HepG2 (cell line): ENCODE data around the gene PRSS12. TPM values are rescaled to one million over a fixed set of nuclear protein-coding genes. Genes with fewer than 3 reads are reported as not detected.

Experiments
- ARNTL ChIP-seq: sonication (generic); formaldehyde crosslinking; IDR thresholded peaks from 2 replicates; pipeline ENCODE4 v1.4.0; 2020; ENCODE audit warnings: mild to moderate bottlenecking, missing genetic modification reagents
- BHLHE40 ChIP-seq: IDR thresholded peaks from 2 replicates; pipeline ENCODE4 v1.6.1; 2011; ENCODE audit warnings: low read length, improper control_type of control experiment
- KDM5B ChIP-seq: sonication (generic); formaldehyde crosslinking; IDR thresholded peaks from 2 replicates; pipeline ENCODE4 v1.4.0; 2020; ENCODE audit warnings: missing genetic modification reagents, mild to moderate bottlenecking, borderline replicate concordance
- MBNL3 ChIP-seq: fragments of 250-450 bp; sonication (Bioruptor Pico); conservative IDR thresholded peaks from 2 replicates; pipeline ENCODE4 v1.8.0; 2022; ENCODE audit warnings: mild to moderate bottlenecking, inconsistent platforms
- NCOA1 ChIP-seq: sonication (generic); formaldehyde crosslinking; IDR thresholded peaks from 2 replicates; pipeline ENCODE4 v1.9.0; 2021; ENCODE audit warnings: missing genetic modification reagents
- NFIB ChIP-seq: sonication (generic); formaldehyde crosslinking; IDR thresholded peaks from 2 replicates; pipeline ENCODE4 v1.9.0; 2021; ENCODE audit warnings: missing genetic modification reagents, mild to moderate bottlenecking, borderline replicate concordance
- PATZ1 ChIP-seq: sonication (generic); formaldehyde crosslinking; IDR thresholded peaks from 2 replicates; pipeline ENCODE4 v1.4.0; 2020; ENCODE audit warnings: missing genetic modification reagents
- PLSCR1 ChIP-seq: sonication (generic); formaldehyde crosslinking; IDR thresholded peaks from 2 replicates; pipeline ENCODE4 v1.5.0; 2020; ENCODE audit warnings: missing genetic modification reagents, mild to moderate bottlenecking, borderline replicate concordance
- SIX4 ChIP-seq: sonication (generic); formaldehyde crosslinking; IDR thresholded peaks from 2 replicates; pipeline ENCODE4 v1.4.0; 2020; ENCODE audit warnings: missing genetic modification reagents
- SP140L ChIP-seq: sonication (generic); formaldehyde crosslinking; IDR thresholded peaks from 2 replicates; pipeline ENCODE4 v1.4.0; 2020; ENCODE audit warnings: missing genetic modification reagents, borderline replicate concordance
- TBX3 ChIP-seq: fragments of 450-650 bp; IDR thresholded peaks from 2 replicates; pipeline ENCODE4 v1.6.1; 2017; ENCODE audit warnings: antibody characterized with exemption, mild to moderate bottlenecking, inconsistent platforms, borderline replicate concordance
- USF2 ChIP-seq, 2 experiments: sonication (generic) in 1 of 2; formaldehyde crosslinking in 1 of 2; IDR thresholded peaks; 2 replicates each; pipeline versions ENCODE4 v1.5.1 to v1.6.1; 2011 to 2020; ENCODE audit warnings: borderline replicate concordance in 1 of 2, low read depth in 1 of 2, low read length in 1 of 2, mild to moderate bottlenecking in 1 of 2, missing genetic modification reagents in 1 of 2, moderate library complexity in 1 of 2
- ZBTB1 ChIP-seq: sonication (generic); formaldehyde crosslinking; IDR thresholded peaks from 2 replicates; pipeline ENCODE4 v1.4.0; 2020; ENCODE audit warnings: missing genetic modification reagents, borderline replicate concordance
- ZFAT ChIP-seq: sonication (generic); formaldehyde crosslinking; conservative IDR thresholded peaks from 2 replicates; pipeline ENCODE4 v1.8.1; 2023; ENCODE audit warnings: missing genetic modification reagents, inconsistent platforms
- ZFP82 ChIP-seq: sonication (generic); formaldehyde crosslinking; IDR thresholded peaks from 2 replicates; pipeline ENCODE4 v1.5.1; 2020; ENCODE audit warnings: mild to moderate bottlenecking, missing genetic modification reagents, borderline replicate concordance
- ZFYVE20 ChIP-seq: sonication (generic); formaldehyde crosslinking; IDR thresholded peaks from 2 replicates; pipeline ENCODE4 v1.8.0; 2023; ENCODE audit warnings: low read depth, mild to moderate bottlenecking, moderate library complexity, missing genetic modification reagents, borderline replicate concordance
- ZNF260 ChIP-seq: sonication (generic); formaldehyde crosslinking; IDR thresholded peaks from 2 replicates; pipeline ENCODE4 v1.4.0; 2020; ENCODE audit warnings: missing genetic modification reagents, low read depth, mild to moderate bottlenecking, borderline replicate concordance
- ZNF597 ChIP-seq: sonication (generic); formaldehyde crosslinking; IDR thresholded peaks from 2 replicates; pipeline ENCODE4 v1.5.0; 2020; ENCODE audit warnings: missing genetic modification reagents
- polyA plus RNA-seq, 8 experiments: library from polyadenylated mRNA; depleted of rRNA in 3 of 8; stranded (reverse) in 7 of 8; unstranded in 1 of 8; fragments of >200 nt; fragmentation: Illumina TruSeq in 4 of 8; extraction: Trizol in 4 of 8; gene quantifications; 2 replicates each; pipeline versions ENCODE4 v1.2.1 to v1.2.3, GENCODE V29; 2011 to 2016; ENCODE audit warnings: low read depth in 4 of 8, missing spikeins in 1 of 8, mixed read lengths in 1 of 8; ENCODE audit not compliant: insufficient read depth in 1 of 8
- total RNA-seq, 5 experiments: library from RNA; depleted of rRNA; stranded (reverse); fragments of >200 nt; fragmentation: Illumina TruSeq; extraction: Trizol; gene quantifications; 2 replicates each; pipeline ENCODE4 v1.2.3, GENCODE V29; 2016; ENCODE audit warnings: low read depth in 1 of 5
- TF ChIP-seq, protein P1 (sequence below): sonication (generic); formaldehyde crosslinking; IDR thresholded peaks from 2 replicates; pipeline ENCODE4 v1.8.0; 2022; ENCODE audit warnings: low read depth, missing genetic modification reagents
- TF ChIP-seq, protein P2 (sequence below): sonication (generic); formaldehyde crosslinking; IDR thresholded peaks from 2 replicates; pipeline ENCODE4 v1.8.1; 2023; ENCODE audit warnings: mild to moderate bottlenecking, missing genetic modification reagents, borderline replicate concordance

Gene PRSS12
- total and polyA plus RNA-seq, 2 of the 13 experiments (the other 11 are each of a cell fraction or from before 2014, with no cell fraction given) = 0.02 TPM; not detected in 1

DNA sequence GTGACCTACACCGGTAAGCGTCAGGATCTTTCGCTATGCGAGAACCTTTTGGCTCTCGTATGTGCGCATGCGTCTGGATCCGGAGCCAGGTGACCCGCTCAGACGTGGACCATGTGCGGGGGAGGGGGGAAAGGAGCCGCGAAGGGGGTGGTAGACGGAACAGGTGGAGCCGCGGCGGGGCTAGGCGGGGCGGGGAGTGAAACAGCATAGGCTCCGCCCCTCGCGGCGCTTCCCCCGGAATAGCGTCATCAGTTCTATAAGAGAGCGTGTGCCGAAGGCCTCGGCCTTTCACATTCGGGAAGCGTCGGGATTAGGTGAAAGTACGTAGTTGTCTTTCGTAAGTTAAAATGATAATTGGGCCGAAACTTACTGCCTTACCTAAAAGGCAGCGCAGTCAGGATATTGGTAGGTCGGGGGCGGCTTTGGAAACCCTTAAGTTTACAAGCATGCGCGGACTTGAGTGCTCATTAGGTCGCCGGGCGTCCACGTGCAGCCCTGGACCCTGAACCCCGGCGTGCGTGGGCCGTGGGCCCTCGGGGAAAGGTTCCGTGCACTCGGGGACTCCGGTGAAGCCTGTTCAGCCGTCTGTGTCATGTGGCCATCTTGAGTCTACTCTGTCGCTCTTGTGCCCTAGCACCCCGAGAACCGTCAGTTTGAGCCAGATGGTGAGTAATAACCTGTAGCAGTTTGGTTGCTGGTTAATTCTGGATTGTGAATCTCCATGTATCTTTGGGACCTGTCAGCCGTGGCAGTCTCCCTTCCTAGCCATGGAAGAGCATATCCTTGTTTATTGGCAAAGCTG is 74.1 kb downstream of the PRSS12 start (continued):
- TF ChIP-seq, protein P1, sequence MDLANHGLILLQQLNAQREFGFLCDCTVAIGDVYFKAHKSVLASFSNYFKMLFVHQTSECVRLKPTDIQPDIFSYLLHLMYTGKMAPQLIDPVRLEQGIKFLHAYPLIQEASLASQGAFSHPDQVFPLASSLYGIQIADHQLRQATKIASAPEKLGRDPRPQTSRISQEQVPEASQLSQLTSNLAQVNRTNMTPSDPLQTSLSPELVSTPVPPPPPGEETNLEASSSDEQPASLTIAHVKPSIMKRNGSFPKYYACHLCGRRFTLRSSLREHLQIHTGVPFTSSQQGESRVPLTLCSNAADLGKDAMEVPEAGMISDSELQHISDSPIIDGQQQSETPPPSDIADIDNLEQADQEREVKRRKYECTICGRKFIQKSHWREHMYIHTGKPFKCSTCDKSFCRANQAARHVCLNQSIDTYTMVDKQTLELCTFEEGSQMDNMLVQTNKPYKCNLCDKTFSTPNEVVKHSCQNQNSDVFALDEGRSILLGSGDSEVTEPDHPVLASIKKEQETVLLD (CRISPR knock-in tag) = no peak
- peak; percentile 76 for TF ChIP-seq ARNTL
- TF ChIP-seq USF2 (IDR thresholded peaks at IDR 0.05; ENCODE audit: low read depth, low read length) = peak; percentile 49
- peak; percentile 53; the same call in 1 of the 2 replicates for TF ChIP-seq USF2 (CRISPR knock-in tag; IDR thresholded peaks at IDR 0.05; ENCODE audit: borderline replicate concordance)
- no peak for TF ChIP-seq MBNL3
- peak; percentile 33; the same call in 1 of the 2 replicates for TF ChIP-seq TBX3
- no peak for TF ChIP-seq NFIB (CRISPR knock-in tag)
- TF ChIP-seq PLSCR1 (CRISPR knock-in tag) = no peak; the same call in 1 of the 2 replicates
- TF ChIP-seq ZFP82 (CRISPR knock-in tag) = no peak
- TF ChIP-seq, protein P2, sequence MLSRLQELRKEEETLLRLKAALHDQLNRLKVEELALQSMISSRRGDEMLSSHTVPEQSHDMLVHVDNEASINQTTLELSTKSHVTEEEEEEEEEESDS = 0 out of 2 replicates have a peak, but pooled peaks have one; percentile 23
- TF ChIP-seq ZFYVE20 = peak; percentile 52; the same call in 1 of the 2 replicates
- TF ChIP-seq KDM5B (CRISPR knock-in tag) = peak; percentile 80; the same call in 1 of the 2 replicates
- no peak; the same call in 1 of the 2 replicates for TF ChIP-seq ZBTB1
- no peak for TF ChIP-seq NCOA1
- TF ChIP-seq ZNF597 = no peak
- peak; percentile 80; the same call in 1 of the 2 replicates for TF ChIP-seq SP140L (CRISPR knock-in tag)
- TF ChIP-seq ZFAT (CRISPR knock-in tag) = no peak
- no peak for TF ChIP-seq ZNF260 (CRISPR knock-in tag)
- peak; percentile 55; the same call in 1 of the 2 replicates for TF ChIP-seq SIX4 (CRISPR knock-in tag)
- TF ChIP-seq BHLHE40 = peak; percentile 76
- TF ChIP-seq PATZ1 (CRISPR knock-in tag) = peak; percentile 79
